DMS153 treated with DMSO at 0.1 percent for 48 hours (cell line): Measurements from ENCODE around the gene GRIK4.
"Not testable (repeated sequence)": the region's sequence is repeated elsewhere in the genome, so short reads cannot be mapped to it uniquely, and the experiment has no call there.

Experiments used
- DNase-seq: peaks from one replicate; lab custom pipeline; 2025; ENCODE audit not compliant: unreplicated experiment; lab: John Stamatoyannopoulos, UW

The GRIK4 gene

GRCh38 chr11:120973501-120973900 lies 462.0 kb downstream of the GRIK4 start:
- no peak for DNase-seq

GRCh38 chr11:120974466-120974865 lies 462.9 kb downstream of the GRIK4 start:
- DNase-seq, result no peak

- no peak for DNase-seq
Observed at GRCh38 chr11:120974965-120975364, 463.4 kb downstream of the GRIK4 start.

- no peak for DNase-seq
Observed at GRCh38 chr11:120977266-120978137, 466.0 kb downstream of the GRIK4 start.

GRCh38 chr11:120978701-120979100 lies 467.2 kb downstream of the GRIK4 start:
- DNase-seq, result no peak

- peak; percentile 23 for DNase-seq
Observed at GRCh38 chr11:120985718-120986569, 474.4 kb downstream of the GRIK4 start.

- no peak for DNase-seq
Observed at GRCh38 chr11:120988603-120989002, 477.1 kb downstream of the GRIK4 start.

- no peak for DNase-seq
Observed at GRCh38 chr11:120991830-120992686, 480.5 kb downstream of the GRIK4 start.

GRCh38 chr11:120994091-120994859 lies 482.7 kb downstream of the GRIK4 start:
- DNase-seq, result no peak

- DNase-seq, result no peak
Observed at GRCh38 chr11:120995184-120995583, 483.6 kb downstream of the GRIK4 start.

- DNase-seq, result no peak
Observed at GRCh38 chr11:120996973-120997372, 485.4 kb downstream of the GRIK4 start.

- no peak for DNase-seq
Observed at GRCh38 chr11:120998581-120998980, 487.0 kb downstream of the GRIK4 start.

- DNase-seq, result no peak
Observed at GRCh38 chr11:121004206-121004840, 492.8 kb downstream of the GRIK4 start.

- no peak for DNase-seq
Observed at GRCh38 chr11:121006922-121007321, 495.4 kb downstream of the GRIK4 start.

- DNase-seq, result no peak
Observed at GRCh38 chr11:121008551-121008950, 497.0 kb downstream of the GRIK4 start.

- DNase-seq, result no peak
Observed at GRCh38 chr11:121012091-121012490, 500.5 kb downstream of the GRIK4 start.

- DNase-seq, result no peak
Observed at GRCh38 chr11:121018746-121019145, 507.2 kb downstream of the GRIK4 start.

GRCh38 chr11:121021718-121022117 lies 510.2 kb downstream of the GRIK4 start:
- not testable (repeated sequence) for DNase-seq

- DNase-seq, result peak; percentile 75
Observed at GRCh38 chr11:121023848-121024751, 512.6 kb downstream of the GRIK4 start, which contains the start of gene TBCEL. Gene TBCEL (plus strand): TSS chr11:121024102. CDS start chr11:121045691, 21,589 bp downstream.
